C1 segment of cervical spinal cord (tissue), 14 donors: ENCODE results near the gene QRICH2.
"Not testable (repeated sequence)": the region's sequence is repeated elsewhere in the genome, so short reads cannot be mapped to it uniquely, and the experiment has no call there.

Experiments
- DNase-seq, 14 donors: peaks; one replicate each; lab custom pipeline; 2025; lab: John Stamatoyannopoulos, UW

The QRICH2 gene

GRCh38 chr17:76307966-76308338 lies at the start of gene QRICH2:
TSS of gene QRICH2 (minus strand) at chr17:76308276. CDS start at chr17:76307998, 278 bp downstream.
- DNase-seq = no peak

- DNase-seq = no peak
Observed at GRCh38 chr17:76357597-76358158, 49.6 kb upstream of the QRICH2 start.

- no peak for DNase-seq
Observed at GRCh38 chr17:76356803-76357456, 48.9 kb upstream of the QRICH2 start.

GRCh38 chr17:76354747-76355310 lies 46.8 kb upstream of the QRICH2 start:
- no peak for DNase-seq

GRCh38 chr17:76354317-76354729 lies 46.2 kb upstream of the QRICH2 start:
- no peak for DNase-seq

GRCh38 chr17:76353599-76354316 lies 45.7 kb upstream of the QRICH2 start, which contains the start of gene PRPSAP1:
TSS of gene PRPSAP1 (minus strand) at chr17:76353916. CDS start at chr17:76353703, 213 bp downstream.
- DNase-seq = peak; percentile 71 to 98 (median 92)

- DNase-seq = peak in 7 of 14 donors; percentile 35 to 54 (median 49)
Observed at GRCh38 chr17:76353004-76353598, 45.0 kb upstream of the QRICH2 start.

- DNase-seq = no peak
Observed at GRCh38 chr17:76351526-76352071, 43.5 kb upstream of the QRICH2 start.

GRCh38 chr17:76350463-76350862 lies 42.4 kb upstream of the QRICH2 start:
- no peak for DNase-seq

GRCh38 chr17:76346936-76347335 lies 38.9 kb upstream of the QRICH2 start:
- not testable (repeated sequence) for DNase-seq

- DNase-seq = no peak
Observed at GRCh38 chr17:76345377-76345974, 37.4 kb upstream of the QRICH2 start.

GRCh38 chr17:76343106-76343505 lies 35.0 kb upstream of the QRICH2 start:
- no peak for DNase-seq

- DNase-seq = no peak
Observed at GRCh38 chr17:76341301-76341700, 33.2 kb upstream of the QRICH2 start.

GRCh38 chr17:76337413-76337777 lies 29.3 kb upstream of the QRICH2 start:
- no peak for DNase-seq

GRCh38 chr17:76336756-76337412 lies 28.8 kb upstream of the QRICH2 start:
- DNase-seq = no peak

GRCh38 chr17:76335716-76336381 lies 27.8 kb upstream of the QRICH2 start:
- no peak for DNase-seq

GRCh38 chr17:76333673-76334505 lies 25.8 kb upstream of the QRICH2 start:
- no peak for DNase-seq

- DNase-seq = no peak
Observed at GRCh38 chr17:76331083-76331482, 23.0 kb upstream of the QRICH2 start.

- no peak for DNase-seq
Observed at GRCh38 chr17:76329664-76330063, 21.6 kb upstream of the QRICH2 start.
